KMS-11 (cell line): ENCODE measurements around the gene COL23A1.

Experiments used
- H2AFZ ChIP-seq: fragments of 200-600 bp; sonication (generic); 2 replicates; pipeline ENCODE4 v1.6.1; 2016; ENCODE audit warnings: antibody characterized with exemption, mixed run types, low read depth
- H3K27ac ChIP-seq: fragments of 200-600 bp; sonication (generic); 2 replicates; pipeline ENCODE4 v1.6.1; 2016; ENCODE audit warnings: mild to moderate bottlenecking, mixed run types
- H3K27me3 ChIP-seq: fragments of 200-600 bp; sonication (generic); 2 replicates; pipeline ENCODE4 v1.6.1; 2017; ENCODE audit warnings: mild to moderate bottlenecking, low read depth, mixed run types, moderate library complexity; ENCODE audit not compliant: insufficient read depth
- H3K36me3 ChIP-seq: fragments of 200-600 bp; sonication (generic); 2 replicates; pipeline ENCODE4 v1.6.1; 2017; ENCODE audit warnings: mild to moderate bottlenecking, mixed run types; ENCODE audit not compliant: insufficient read depth
- H3K4me1 ChIP-seq: fragments of 200-600 bp; sonication (generic); 2 replicates; pipeline ENCODE4 v1.6.1; 2016; ENCODE audit warnings: mild to moderate bottlenecking, low read depth, mixed run types; ENCODE audit not compliant: poor library complexity, severe bottlenecking
- H3K4me2 ChIP-seq: fragments of 200-600 bp; sonication (generic); 2 replicates; pipeline ENCODE4 v1.7.0; 2016; ENCODE audit warnings: mild to moderate bottlenecking, mixed run types
- H3K4me3 ChIP-seq: fragments of 200-600 bp; sonication (generic); IDR thresholded peaks from 2 replicates; pipeline ENCODE4 v1.6.1; 2017; ENCODE audit warnings: low read depth, low read length, mixed read lengths; ENCODE audit not compliant: insufficient read depth
- H3K79me2 ChIP-seq: fragments of 200-600 bp; sonication (generic); 2 replicates; pipeline ENCODE4 v1.6.1; 2016; ENCODE audit warnings: low read depth, mixed run types; ENCODE audit not compliant: insufficient read depth
- H3K9ac ChIP-seq: fragments of 200-600 bp; sonication (generic); 2 replicates; pipeline ENCODE4 v1.6.1; 2016; ENCODE audit warnings: mild to moderate bottlenecking, mixed run types
- H4K20me1 ChIP-seq: fragments of 200-600 bp; sonication (generic); 2 replicates; pipeline ENCODE4 v1.6.1; 2016; ENCODE audit warnings: mild to moderate bottlenecking, mixed run types; ENCODE audit not compliant: insufficient read depth
- TF ChIP-seq, protein P1 (sequence below): fragments of 200-600 bp; sonication (generic); conservative IDR thresholded peaks from 2 replicates; pipeline ENCODE4 v1.6.1; 2017; ENCODE audit warnings: low read depth, mild to moderate bottlenecking, antibody characterized with exemption, low read length, moderate library complexity, mixed read lengths

Gene COL23A1

GRCh38 chr5:178223828-178224335 lies 366.3 kb downstream of the COL23A1 start:
- no peak overlapping the region for H3K4me3 ChIP-seq
- H2AFZ ChIP-seq = no peak overlapping the region
- TF ChIP-seq, protein P1, sequence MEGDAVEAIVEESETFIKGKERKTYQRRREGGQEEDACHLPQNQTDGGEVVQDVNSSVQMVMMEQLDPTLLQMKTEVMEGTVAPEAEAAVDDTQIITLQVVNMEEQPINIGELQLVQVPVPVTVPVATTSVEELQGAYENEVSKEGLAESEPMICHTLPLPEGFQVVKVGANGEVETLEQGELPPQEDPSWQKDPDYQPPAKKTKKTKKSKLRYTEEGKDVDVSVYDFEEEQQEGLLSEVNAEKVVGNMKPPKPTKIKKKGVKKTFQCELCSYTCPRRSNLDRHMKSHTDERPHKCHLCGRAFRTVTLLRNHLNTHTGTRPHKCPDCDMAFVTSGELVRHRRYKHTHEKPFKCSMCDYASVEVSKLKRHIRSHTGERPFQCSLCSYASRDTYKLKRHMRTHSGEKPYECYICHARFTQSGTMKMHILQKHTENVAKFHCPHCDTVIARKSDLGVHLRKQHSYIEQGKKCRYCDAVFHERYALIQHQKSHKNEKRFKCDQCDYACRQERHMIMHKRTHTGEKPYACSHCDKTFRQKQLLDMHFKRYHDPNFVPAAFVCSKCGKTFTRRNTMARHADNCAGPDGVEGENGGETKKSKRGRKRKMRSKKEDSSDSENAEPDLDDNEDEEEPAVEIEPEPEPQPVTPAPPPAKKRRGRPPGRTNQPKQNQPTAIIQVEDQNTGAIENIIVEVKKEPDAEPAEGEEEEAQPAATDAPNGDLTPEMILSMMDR = no peak
- no peaks in the 10 kb centered on the region for H3K27me3 ChIP-seq
- H3K9ac ChIP-seq = no peak overlapping the region
- no peaks in the 10 kb centered on the region for H3K36me3 ChIP-seq
- H4K20me1 ChIP-seq = no peaks in the 10 kb centered on the region
- H3K4me1 ChIP-seq = no peaks in the 10 kb centered on the region
- H3K27ac ChIP-seq = no peak overlapping the region
- no peak overlapping the region for H3K4me2 ChIP-seq
- H3K79me2 ChIP-seq = no peaks in the 10 kb centered on the region

DNA sequence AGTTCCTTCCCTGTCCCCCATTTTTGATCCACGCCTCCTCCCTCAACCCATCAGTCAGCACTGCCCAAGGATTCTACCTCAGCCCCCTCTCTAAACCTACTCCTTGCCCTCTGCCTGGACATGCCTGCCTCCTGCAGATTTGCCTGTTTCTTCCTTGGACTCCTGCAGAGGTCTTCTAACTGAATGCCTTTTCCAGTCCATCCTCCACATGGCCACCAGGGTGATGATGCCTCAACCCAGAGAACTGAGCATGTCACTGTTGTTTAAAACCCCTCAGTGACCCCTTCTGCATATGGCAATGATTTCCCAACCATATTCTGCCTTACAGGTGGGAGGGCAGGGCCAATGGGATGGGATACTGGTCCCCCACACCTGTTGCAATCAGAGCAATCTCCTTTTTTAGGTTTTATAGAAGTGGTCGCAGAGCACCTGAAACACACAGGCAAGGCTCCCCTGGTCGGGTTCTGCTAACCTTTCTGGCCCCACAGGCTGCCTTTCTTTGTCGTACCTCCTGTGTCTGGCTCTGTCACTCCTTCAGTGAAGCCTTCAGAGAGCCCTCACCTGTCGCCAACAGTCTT lies 366.9 kb downstream of the COL23A1 start:
- H3K36me3 ChIP-seq = no peaks in the 10 kb centered on the region
- H2AFZ ChIP-seq = no peak overlapping the region
- no peaks in the 10 kb centered on the region for H3K79me2 ChIP-seq
- TF ChIP-seq, protein P1 = no peak
- no peak overlapping the region for H3K4me2 ChIP-seq
- H3K4me3 ChIP-seq = no peak overlapping the region
- H3K4me1 ChIP-seq = no peaks in the 10 kb centered on the region
- no peak overlapping the region for H3K9ac ChIP-seq
- H3K27ac ChIP-seq = no peak overlapping the region
- no peaks in the 10 kb centered on the region for H4K20me1 ChIP-seq
- no peaks in the 10 kb centered on the region for H3K27me3 ChIP-seq

DNA sequence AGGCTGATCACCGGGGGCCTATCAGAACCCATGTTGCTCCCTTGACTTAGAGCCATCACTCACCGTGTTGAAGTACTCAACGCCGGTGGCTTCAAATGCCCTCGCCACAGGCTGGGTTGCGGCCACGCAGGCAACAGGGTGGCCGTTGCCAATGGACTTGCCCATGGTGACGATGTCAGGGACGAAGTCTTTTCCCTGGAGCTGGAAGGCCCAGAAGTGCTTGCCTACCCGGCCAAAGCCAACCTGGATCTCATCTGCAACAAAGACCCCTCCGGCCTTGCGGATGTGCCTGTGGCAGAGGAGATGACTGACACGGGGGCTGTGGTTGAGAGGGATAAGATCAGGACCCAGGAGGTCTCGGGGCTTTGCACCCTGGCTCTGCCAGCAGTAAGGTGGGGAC lies 367.9 kb downstream of the COL23A1 start:
- no peaks in the 10 kb centered on the region for H3K4me1 ChIP-seq
- no peak overlapping the region for H2AFZ ChIP-seq
- H3K79me2 ChIP-seq = no peaks in the 10 kb centered on the region
- no peaks in the 10 kb centered on the region for H3K36me3 ChIP-seq
- no peak overlapping the region for H3K4me3 ChIP-seq
- no peak overlapping the region for H3K4me2 ChIP-seq
- TF ChIP-seq, protein P1 = no peak
- H3K27me3 ChIP-seq = no peaks in the 10 kb centered on the region
- no peak overlapping the region for H3K9ac ChIP-seq
- H4K20me1 ChIP-seq = no peaks in the 10 kb centered on the region
- no peak overlapping the region for H3K27ac ChIP-seq

- Histone ChIP-seq H4K20me1 (no peaks in the 10 kb centered on the region), H3K4me2 (no peak overlapping the region), H3K27me3 (no peaks in the 10 kb centered on the region), H3K9ac (no peak overlapping the region), H3K4me1 (no peaks in the 10 kb centered on the region), H3K4me3 (no peak overlapping the region), H3K27ac (no peak overlapping the region), H3K36me3 (no peaks in the 10 kb centered on the region), H3K79me2 (no peaks in the 10 kb centered on the region), H2AFZ (no peak overlapping the region)
- TF ChIP-seq, protein P1 = no peak
Measured at GRCh38 chr5:178221853-178222252, 368.3 kb downstream of the COL23A1 start.
